ENCODE measurements around the gene PHLDB1.

DNA sequence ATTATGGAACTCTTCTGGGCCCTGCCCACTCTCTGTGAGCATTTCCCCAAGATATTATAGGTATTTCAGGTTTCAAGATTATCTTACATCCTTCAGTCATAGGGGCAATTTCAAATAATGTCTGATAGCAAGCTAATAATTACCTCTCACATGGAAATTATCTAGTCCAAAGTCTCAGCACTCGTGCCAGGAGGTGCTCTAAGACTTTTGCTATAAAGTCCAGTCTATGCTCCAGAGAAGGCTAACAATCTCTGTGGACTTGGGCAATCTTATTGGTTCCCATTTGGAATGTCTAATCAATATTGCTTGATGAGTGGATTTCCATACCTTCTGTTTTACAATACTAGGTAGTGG lies 66.6 kb downstream of the PHLDB1 start:
- TF ChIP-seq GTF2F1 (IDR thresholded peaks at IDR 0.05; ENCODE audit: borderline replicate concordance, low read depth, low read length) (no peak), EP300 (IDR thresholded peaks at IDR 0.05; ENCODE audit: borderline replicate concordance in 1 of 2, low read depth in 2 of 2, low read length in 2 of 2) (no peak), CEBPB (IDR thresholded peaks at IDR 0.05; ENCODE audit: low read depth, low read length) (no peak), BCL11A (IDR thresholded peaks at IDR 0.05; ENCODE audit: low read depth in 2 of 2, low read length in 2 of 2) (no peak), YY1 (IDR thresholded peaks at IDR 0.05; ENCODE audit: low read depth, low read length) (no peak), SP1 (IDR thresholded peaks at IDR 0.05; ENCODE audit: low read depth, low read length) (no peak)

Measured in H1 (cell line).